Liver (tissue), 3 donors: ENCODE measurements around the gene TANGO6.

ENCODE experiments used
- EGR1 ChIP-seq, 2 donors: IDR thresholded peaks; 2 replicates each; pipeline ENCODE4 v1.6.1; 2016 to 2018; ENCODE audit warnings: antibody characterized with exemption in 2 of 2, low read depth in 2 of 2
- JUND ChIP-seq, 2 donors: IDR thresholded peaks; 2 replicates each; pipeline ENCODE4 v1.6.1; 2016; ENCODE audit warnings: antibody characterized with exemption in 2 of 2
- RAD21 ChIP-seq, 2 donors: IDR thresholded peaks; 2 replicates each; pipeline ENCODE4 v1.6.1; 2016; ENCODE audit warnings: antibody characterized with exemption in 2 of 2, mild to moderate bottlenecking in 2 of 2
- TAF1 ChIP-seq: conservative IDR thresholded peaks from 2 replicates; pipeline ENCODE4 v1.6.1; 2016; ENCODE audit warnings: antibody characterized with exemption, mild to moderate bottlenecking
- TF ChIP-seq, protein P1 (sequence below): fragments of 150-350 bp; IDR thresholded peaks from 2 replicates; pipeline ENCODE4 v1.5.1; 2017; ENCODE audit warnings: improper control_type of control experiment, low read depth, low read length; ENCODE audit not compliant: missing input control
- TF ChIP-seq, protein P2 (sequence below): IDR thresholded peaks from 2 replicates; pipeline ENCODE4 v1.6.1; 2016; ENCODE audit warnings: antibody characterized with exemption, mild to moderate bottlenecking
- donor health status: healthy.
- donor health status: healthy.

DNA sequence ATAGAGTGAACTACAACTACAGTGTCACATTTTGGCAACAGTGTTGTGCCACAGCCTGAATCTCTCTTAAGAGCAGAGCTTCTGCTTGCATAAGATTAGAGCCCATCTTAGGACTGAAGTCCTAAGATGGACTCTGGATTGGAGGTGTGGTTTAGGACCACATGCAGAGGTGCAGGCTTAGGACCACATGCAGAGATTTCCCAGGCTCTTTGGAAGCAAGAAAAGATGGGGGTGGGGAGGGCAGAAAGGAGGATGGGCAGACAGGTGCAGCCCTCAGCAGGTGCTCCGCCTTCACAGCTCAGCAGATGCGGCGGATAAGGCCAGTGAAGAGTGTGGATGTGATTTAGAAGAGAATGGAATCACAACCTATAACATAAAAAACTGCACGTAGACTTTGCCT, 128.7 kb downstream of the TANGO6 start:
- no peak for TF ChIP-seq RAD21 (IDR thresholded peaks at IDR 0.05)
- TF ChIP-seq, protein P1, sequence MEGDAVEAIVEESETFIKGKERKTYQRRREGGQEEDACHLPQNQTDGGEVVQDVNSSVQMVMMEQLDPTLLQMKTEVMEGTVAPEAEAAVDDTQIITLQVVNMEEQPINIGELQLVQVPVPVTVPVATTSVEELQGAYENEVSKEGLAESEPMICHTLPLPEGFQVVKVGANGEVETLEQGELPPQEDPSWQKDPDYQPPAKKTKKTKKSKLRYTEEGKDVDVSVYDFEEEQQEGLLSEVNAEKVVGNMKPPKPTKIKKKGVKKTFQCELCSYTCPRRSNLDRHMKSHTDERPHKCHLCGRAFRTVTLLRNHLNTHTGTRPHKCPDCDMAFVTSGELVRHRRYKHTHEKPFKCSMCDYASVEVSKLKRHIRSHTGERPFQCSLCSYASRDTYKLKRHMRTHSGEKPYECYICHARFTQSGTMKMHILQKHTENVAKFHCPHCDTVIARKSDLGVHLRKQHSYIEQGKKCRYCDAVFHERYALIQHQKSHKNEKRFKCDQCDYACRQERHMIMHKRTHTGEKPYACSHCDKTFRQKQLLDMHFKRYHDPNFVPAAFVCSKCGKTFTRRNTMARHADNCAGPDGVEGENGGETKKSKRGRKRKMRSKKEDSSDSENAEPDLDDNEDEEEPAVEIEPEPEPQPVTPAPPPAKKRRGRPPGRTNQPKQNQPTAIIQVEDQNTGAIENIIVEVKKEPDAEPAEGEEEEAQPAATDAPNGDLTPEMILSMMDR = no peak
- no peak for TF ChIP-seq TAF1
- TF ChIP-seq JUND (IDR thresholded peaks at IDR 0.05) = no peak
- no peak for TF ChIP-seq EGR1 (IDR thresholded peaks at IDR 0.05; ENCODE audit: low read depth in 2 of 2)
- TF ChIP-seq, protein P2, sequence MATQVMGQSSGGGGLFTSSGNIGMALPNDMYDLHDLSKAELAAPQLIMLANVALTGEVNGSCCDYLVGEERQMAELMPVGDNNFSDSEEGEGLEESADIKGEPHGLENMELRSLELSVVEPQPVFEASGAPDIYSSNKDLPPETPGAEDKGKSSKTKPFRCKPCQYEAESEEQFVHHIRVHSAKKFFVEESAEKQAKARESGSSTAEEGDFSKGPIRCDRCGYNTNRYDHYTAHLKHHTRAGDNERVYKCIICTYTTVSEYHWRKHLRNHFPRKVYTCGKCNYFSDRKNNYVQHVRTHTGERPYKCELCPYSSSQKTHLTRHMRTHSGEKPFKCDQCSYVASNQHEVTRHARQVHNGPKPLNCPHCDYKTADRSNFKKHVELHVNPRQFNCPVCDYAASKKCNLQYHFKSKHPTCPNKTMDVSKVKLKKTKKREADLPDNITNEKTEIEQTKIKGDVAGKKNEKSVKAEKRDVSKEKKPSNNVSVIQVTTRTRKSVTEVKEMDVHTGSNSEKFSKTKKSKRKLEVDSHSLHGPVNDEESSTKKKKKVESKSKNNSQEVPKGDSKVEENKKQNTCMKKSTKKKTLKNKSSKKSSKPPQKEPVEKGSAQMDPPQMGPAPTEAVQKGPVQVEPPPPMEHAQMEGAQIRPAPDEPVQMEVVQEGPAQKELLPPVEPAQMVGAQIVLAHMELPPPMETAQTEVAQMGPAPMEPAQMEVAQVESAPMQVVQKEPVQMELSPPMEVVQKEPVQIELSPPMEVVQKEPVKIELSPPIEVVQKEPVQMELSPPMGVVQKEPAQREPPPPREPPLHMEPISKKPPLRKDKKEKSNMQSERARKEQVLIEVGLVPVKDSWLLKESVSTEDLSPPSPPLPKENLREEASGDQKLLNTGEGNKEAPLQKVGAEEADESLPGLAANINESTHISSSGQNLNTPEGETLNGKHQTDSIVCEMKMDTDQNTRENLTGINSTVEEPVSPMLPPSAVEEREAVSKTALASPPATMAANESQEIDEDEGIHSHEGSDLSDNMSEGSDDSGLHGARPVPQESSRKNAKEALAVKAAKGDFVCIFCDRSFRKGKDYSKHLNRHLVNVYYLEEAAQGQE = no peak
